IMR-90 (cell line): Measurements from ENCODE around the gene TFAP2B. TPM values are rescaled to one million over a fixed set of nuclear protein-coding genes. Genes with fewer than 3 reads are reported as not detected.

Experiments
- ATAC-seq: fragments of 200-7000 bp; cut with Tn5 transposase; 2 replicates; pipeline ENCODE4 v1.9.1; 2020; ENCODE audit warnings: low read depth, mild to moderate bottlenecking, moderate library complexity
- BruUV-seq: library from RNA; stranded (reverse); fragments of 400-500 nt; replicated peaks from 2 replicates; lab custom pipeline; 2021; lab: Mats Ljungman, UMichigan
- CTCF ChIA-PET: fragments of 300-600 bp; formaldehyde crosslinking; extraction: SDS; loops from one replicate; lab custom pipeline; 2021; ENCODE audit warnings: antibody characterized with exemption; lab: Yijun Ruan, JAX
- POLR2A ChIA-PET: fragments of 300-600 bp; sonication (Branson Sonifier 250); formaldehyde crosslinking; loops from one replicate; lab custom pipeline; 2022; ENCODE audit warnings: antibody characterized with exemption; ENCODE audit not compliant: unreplicated experiment; lab: Charles Lee
- DNase-seq: peaks from one replicate; pipeline ENCODE4 v3.0.0; 2013
- H2AFZ ChIP-seq: replicated peaks from 2 replicates; pipeline ENCODE3; 2013; ENCODE audit warnings: low read length, mild to moderate bottlenecking; ENCODE audit not compliant: poor library complexity
- H2AK5ac ChIP-seq: 2 replicates; pipeline ENCODE4 v1.6.1; 2013; ENCODE audit warnings: low read depth, low read length, inconsistent platforms
- H2AK9ac ChIP-seq: replicated peaks from 2 replicates; pipeline ENCODE3; 2013; ENCODE audit warnings: mild to moderate bottlenecking, low read depth, low read length, moderate library complexity; ENCODE audit not compliant: poor library complexity
- H2BK120ac ChIP-seq: 2 replicates; pipeline ENCODE4 v1.6.1; 2013; ENCODE audit warnings: low read depth, low read length, inconsistent platforms
- H2BK15ac ChIP-seq: 3 replicates; pipeline ENCODE4 v1.6.1; 2013; ENCODE audit warnings: low read depth, low read length, inconsistent platforms
- H2BK20ac ChIP-seq: 2 replicates; pipeline ENCODE4 v1.6.1; 2013; ENCODE audit warnings: low read depth, mild to moderate bottlenecking, inconsistent platforms, low read length, moderate library complexity
- H2BK5ac ChIP-seq: 2 replicates; pipeline ENCODE4 v1.6.1; 2013; ENCODE audit warnings: mild to moderate bottlenecking, low read depth, low read length, inconsistent platforms; ENCODE audit not compliant: poor library complexity, severe bottlenecking
- H3K14ac ChIP-seq: replicated peaks from 2 replicates; pipeline ENCODE4 v1.6.1; 2013; ENCODE audit warnings: low read depth, low read length, inconsistent platforms
- H3K18ac ChIP-seq: 2 replicates; pipeline ENCODE4 v1.6.1; 2013; ENCODE audit warnings: low read depth, low read length, control low read depth
- H3K23ac ChIP-seq: 2 replicates; pipeline ENCODE4 v1.6.1; 2013; ENCODE audit warnings: low read depth, low read length, inconsistent platforms
- H3K27ac ChIP-seq: 2 replicates; pipeline ENCODE4 v1.5.1; 2013; ENCODE audit warnings: mild to moderate bottlenecking, control low read depth, low read length; ENCODE audit not compliant: insufficient read depth
- H3K27me3 ChIP-seq: 2 replicates; pipeline ENCODE4 v1.6.1; 2013; ENCODE audit warnings: low read length; ENCODE audit not compliant: control insufficient read depth, insufficient read depth
- H3K36me3 ChIP-seq: 2 replicates; pipeline ENCODE4 v1.6.1; 2013; ENCODE audit warnings: low read length, mixed read lengths; ENCODE audit not compliant: control insufficient read depth, insufficient read depth
- H3K4ac ChIP-seq: 2 replicates; pipeline ENCODE4 v1.6.1; 2013; ENCODE audit warnings: low read depth, low read length, inconsistent platforms
- H3K4me1 ChIP-seq: 2 replicates; pipeline ENCODE4 v1.6.1; 2013; ENCODE audit warnings: low read length, mixed read lengths; ENCODE audit not compliant: control insufficient read depth, insufficient read depth
- H3K4me2 ChIP-seq: 2 replicates; pipeline ENCODE4 v1.6.1; 2013; ENCODE audit warnings: low read depth, mild to moderate bottlenecking, control low read depth, low read length, moderate library complexity
- H3K4me3 ChIP-seq: 2 replicates; pipeline ENCODE4 v1.5.1; 2013; ENCODE audit warnings: low read depth, mild to moderate bottlenecking, control low read depth, low read length, moderate library complexity; ENCODE audit not compliant: insufficient read depth
- H3K56ac ChIP-seq: 2 replicates; pipeline ENCODE4 v1.6.1; 2013; ENCODE audit warnings: low read length, inconsistent platforms; ENCODE audit not compliant: insufficient read depth; ENCODE audit errors: extremely low read depth
- H3K79me1 ChIP-seq, 2 experiments: 2 replicates each; pipeline ENCODE4 v1.6.1; 2013; ENCODE audit warnings: low read length in 2 of 2, inconsistent platforms in 1 of 2, low read depth in 1 of 2
- H3K9ac ChIP-seq: 2 replicates; pipeline ENCODE4 v1.6.1; 2013; ENCODE audit warnings: low read depth, low read length, control low read depth
- H3K9me1 ChIP-seq: 2 replicates; pipeline ENCODE4 v1.6.1; 2013; ENCODE audit warnings: low read length, inconsistent platforms; ENCODE audit not compliant: insufficient read depth
- H3K9me3 ChIP-seq: 2 replicates; pipeline ENCODE4 v1.6.1; 2013; ENCODE audit warnings: low read length; ENCODE audit not compliant: control insufficient read depth, insufficient read depth
- H4K20me1 ChIP-seq: 2 replicates; pipeline ENCODE4 v1.6.1; 2013; ENCODE audit warnings: low read length, inconsistent platforms; ENCODE audit not compliant: insufficient read depth
- H4K5ac ChIP-seq: 2 replicates; pipeline ENCODE4 v1.6.1; 2013; ENCODE audit warnings: mild to moderate bottlenecking, low read depth, low read length, control low read depth
- H4K8ac ChIP-seq, 2 experiments: 2 replicates each; pipeline ENCODE4 v1.6.1; 2013; ENCODE audit warnings: low read depth in 2 of 2, low read length in 2 of 2, control low read depth in 1 of 2, inconsistent platforms in 1 of 2
- H4K91ac ChIP-seq: 2 replicates; pipeline ENCODE4 v1.6.1; 2013; ENCODE audit warnings: low read depth, low read length, inconsistent platforms; ENCODE audit not compliant: insufficient read depth
- BHLHE40 ChIP-seq: fragments of 150-350 bp; IDR thresholded peaks from 2 replicates; pipeline ENCODE4 v1.6.1; 2016; ENCODE audit warnings: mild to moderate bottlenecking, low read depth, low read length
- CEBPB ChIP-seq: IDR thresholded peaks from 2 replicates; pipeline ENCODE4 v1.6.1; 2012; ENCODE audit warnings: low read depth, low read length, improper control_type of control experiment
- CTCF ChIP-seq: conservative IDR thresholded peaks from 2 replicates; pipeline ENCODE4 v1.5.1; 2012; ENCODE audit warnings: mild to moderate bottlenecking, low read depth, low read length, improper control_type of control experiment
- ELK1 ChIP-seq: fragments of 150-350 bp; IDR thresholded peaks from 2 replicates; pipeline ENCODE4 v1.6.1; 2016; ENCODE audit warnings: low read depth, mild to moderate bottlenecking, low read length, moderate library complexity, borderline replicate concordance
- FOS ChIP-seq: fragments of 150-350 bp; IDR thresholded peaks from 2 replicates; pipeline ENCODE4 v1.6.1; 2016; ENCODE audit warnings: low read depth, low read length
- MAFK ChIP-seq: IDR thresholded peaks from 2 replicates; pipeline ENCODE4 v1.6.1; 2012; ENCODE audit warnings: low read depth, low read length, improper control_type of control experiment
- NFE2L2 ChIP-seq: fragments of 150-350 bp; IDR thresholded peaks from 2 replicates; pipeline ENCODE4 v1.6.1; 2016; ENCODE audit warnings: low read depth, mild to moderate bottlenecking, low read length
- RAD21 ChIP-seq: IDR thresholded peaks from 2 replicates; pipeline ENCODE4 v1.6.1; 2012; ENCODE audit warnings: low read length, improper control_type of control experiment
- SMC3 ChIP-seq: fragments of 150-350 bp; IDR thresholded peaks from 2 replicates; pipeline ENCODE4 v1.6.1; 2016; ENCODE audit warnings: low read depth, mild to moderate bottlenecking, antibody characterized with exemption, low read length, moderate library complexity
- USF2 ChIP-seq: fragments of 150-350 bp; IDR thresholded peaks from 2 replicates; pipeline ENCODE4 v1.6.1; 2017; ENCODE audit warnings: mild to moderate bottlenecking, antibody characterized with exemption, low read length, low read depth
- WGBS, 2 experiments: methylation state at CpG; one replicate each; pipeline versions ENCODE4 v1.1.5 to v1.1.7; 2013; ENCODE audit warnings: missing lambda C conversion rate in 2 of 2; ENCODE audit not compliant: insufficient read length in 1 of 2; ENCODE audit errors: extremely low coverage in 2 of 2; 5-methylcytosine and 5-hydroxymethylcytosine counted together
- dilution Hi-C: fragments of 300-500 bp; cut with HindIII; formaldehyde crosslinking; loops from one replicate; pipeline ENCODE4 v1.14.3; 2018; ENCODE audit warnings: low sequenced_read_pairs; ENCODE audit not compliant: unreplicated experiment
- in situ Hi-C: fragments of 300-500 bp; cut with MboI; formaldehyde crosslinking; loops from 3 replicates; pipeline ENCODE4 v1.14.3; 2019; ENCODE audit warnings: low sequenced_read_pairs, inconsistent platforms, mixed read lengths
- intact Hi-C: fragments of 100-400 bp; cut with micrococcal nuclease; formaldehyde crosslinking; loops from 2 replicates; pipeline ENCODE4 v1.10.0; 2022
- polyA plus RNA-seq, 3 experiments: library from polyadenylated mRNA; depleted of rRNA; stranded (reverse); fragments of >200 nt; gene quantifications; 2 replicates each; pipeline ENCODE4 v1.2.3, GENCODE V29; 2012; ENCODE audit warnings: low replicate concordance in 1 of 3
- total RNA-seq: library from RNA; depleted of rRNA; stranded (reverse); fragments of >200 nt; gene quantifications from 2 replicates; pipeline ENCODE4 v1.2.3, GENCODE V29; 2012

The TFAP2B gene
- total and polyA plus RNA-seq, 2 of the 4 experiments (the other 2 are of a cell fraction) = not detected

- no peak overlapping the region for H3K18ac ChIP-seq
- H2BK5ac ChIP-seq = no peak overlapping the region
- H2BK20ac ChIP-seq = no peak overlapping the region
- no peak overlapping the region for H3K56ac ChIP-seq
- H3K23ac ChIP-seq = no peak overlapping the region
- no peaks in the 10 kb centered on the region for H3K79me1 ChIP-seq
- H3K4me2 ChIP-seq = no peak overlapping the region
- H4K20me1 ChIP-seq = no peaks in the 10 kb centered on the region
- no peak overlapping the region for H2AK5ac ChIP-seq
- H4K91ac ChIP-seq = no peak overlapping the region
- H4K5ac ChIP-seq = no peak overlapping the region
- ChIA-PET POLR2A (no interaction called here), CTCF (no interaction called here)
- H2BK120ac ChIP-seq = no peak overlapping the region
- H3K9me3 ChIP-seq = no peaks in the 10 kb centered on the region
- no TSS peak for BruUV-seq
- H2AK9ac ChIP-seq = no peak overlapping the region
- H3K14ac ChIP-seq = no peak overlapping the region
- no peaks in the 10 kb centered on the region for H3K4me1 ChIP-seq
- no peak for TF ChIP-seq RAD21
- no peak for TF ChIP-seq CEBPB
- TF ChIP-seq NFE2L2 = no peak
- no peak for TF ChIP-seq MAFK
- TF ChIP-seq BHLHE40 = no peak
- TF ChIP-seq USF2 = no peak
- no peak for TF ChIP-seq ELK1
- no peak for TF ChIP-seq CTCF
- no peak for TF ChIP-seq FOS
- no peak for TF ChIP-seq SMC3
- H2AFZ ChIP-seq = no peak overlapping the region
- in situ Hi-C loops = no loop called here
- WGBS, 2 experiments = no CpG with 5 or more reads among the region's 15 CpGs
- no peaks in the 10 kb centered on the region for H3K9me1 ChIP-seq
- H3K27me3 ChIP-seq = peaks cover 27% of the 10 kb centered on the region
- H3K27ac ChIP-seq = no peak overlapping the region
- dilution Hi-C loops = no loop called here
- ATAC-seq (no peak), DNase-seq (no peak)
- H4K8ac ChIP-seq = no peak overlapping the region
- H3K9ac ChIP-seq = no peak overlapping the region
- no peak overlapping the region for H3K4me3 ChIP-seq
- intact Hi-C loops = no loop called here
- no peak overlapping the region for H2BK15ac ChIP-seq
- H3K36me3 ChIP-seq = no peaks in the 10 kb centered on the region
- no peak overlapping the region for H3K4ac ChIP-seq
These were observed 21.6 kb downstream of the TFAP2B start for GRCh38 chr6:50840112-50840810.
